Measurements from ENCODE around the gene PPIP5K1.
A peak's percentile ranks its signal among the peaks of the same experiment; 100 is the strongest.

The PPIP5K1 gene

GRCh38 chr15:43514241-43515057 lies 75.6 kb downstream of the PPIP5K1 start:
- Histone ChIP-seq H3K79me2 (ENCODE audit: insufficient read depth, low read depth) (no peaks in the 10 kb centered on the region), H3K36me3 (ENCODE audit: insufficient read depth) (no peaks in the 10 kb centered on the region), H3K27me3 (ENCODE audit: insufficient read depth, low read depth) (0 out of 2 replicates have a peak, but pooled peaks cover 3% of the 10 kb centered on the region), H3K4me3 (IDR thresholded peaks at IDR 0.05; ENCODE audit: insufficient read depth, low read depth, low read length) (no peak overlapping the region), H4K20me1 (ENCODE audit: insufficient read depth) (no peaks in the 10 kb centered on the region), H3K4me2 (no peak overlapping the region), H3K9ac (no peak overlapping the region), H3K4me1 (ENCODE audit: low read depth, poor library complexity, severe bottlenecking) (peaks cover 23% of the 10 kb centered on the region), H2AFZ (ENCODE audit: low read depth) (no peak overlapping the region), H3K27ac (no peak overlapping the region)
- peak; percentile 75 for TF ChIP-seq CTCF (conservative IDR thresholded peaks at IDR 0.05; ENCODE audit: low read depth, low read length)

- TF ChIP-seq CTCF (conservative IDR thresholded peaks at IDR 0.05; ENCODE audit: low read depth, low read length) = no peak
- Histone ChIP-seq H2AFZ (ENCODE audit: low read depth) (no peak overlapping the region), H3K79me2 (ENCODE audit: insufficient read depth, low read depth) (no peaks in the 10 kb centered on the region), H3K27me3 (ENCODE audit: insufficient read depth, low read depth) (0 out of 2 replicates have a peak, but pooled peaks cover 3% of the 10 kb centered on the region), H3K9ac (no peak overlapping the region), H3K27ac (no peak overlapping the region), H3K4me3 (IDR thresholded peaks at IDR 0.05; ENCODE audit: insufficient read depth, low read depth, low read length) (no peak overlapping the region), H3K36me3 (ENCODE audit: insufficient read depth) (no peaks in the 10 kb centered on the region), H4K20me1 (ENCODE audit: insufficient read depth) (no peaks in the 10 kb centered on the region), H3K4me2 (no peak overlapping the region), H3K4me1 (ENCODE audit: low read depth, poor library complexity, severe bottlenecking) (peaks cover 26% of the 10 kb centered on the region)
Observed at GRCh38 chr15:43513550-43513949, 76.5 kb downstream of the PPIP5K1 start.

GRCh38 chr15:43511012-43511885 lies 78.8 kb downstream of the PPIP5K1 start:
- H3K27me3 ChIP-seq (ENCODE audit: insufficient read depth, low read depth) = 0 out of 2 replicates have a peak, but pooled peaks cover 3% of the 10 kb centered on the region
- peak overlapping the region; percentile 8 for H3K4me3 ChIP-seq (IDR thresholded peaks at IDR 0.05; ENCODE audit: insufficient read depth, low read depth, low read length)
- no peaks in the 10 kb centered on the region for H3K79me2 ChIP-seq (ENCODE audit: insufficient read depth, low read depth)
- H2AFZ ChIP-seq (ENCODE audit: low read depth) = peak overlapping the region; percentile 77
- no peak overlapping the region for H3K9ac ChIP-seq
- H3K36me3 ChIP-seq (ENCODE audit: insufficient read depth) = no peaks in the 10 kb centered on the region
- H4K20me1 ChIP-seq (ENCODE audit: insufficient read depth) = no peaks in the 10 kb centered on the region
- peaks cover 26% of the 10 kb centered on the region for H3K4me1 ChIP-seq (ENCODE audit: low read depth, poor library complexity, severe bottlenecking)
- H3K27ac ChIP-seq = no peak overlapping the region
- TF ChIP-seq CTCF (conservative IDR thresholded peaks at IDR 0.05; ENCODE audit: low read depth, low read length) = 0 out of 2 replicates have a peak, but pooled peaks have one; percentile 30
- H3K4me2 ChIP-seq = peak overlapping the region; percentile 68

- H3K4me2 ChIP-seq = peak overlapping the region; percentile 85
- H2AFZ ChIP-seq (ENCODE audit: low read depth) = peak overlapping the region; percentile 87
- TF ChIP-seq CTCF (conservative IDR thresholded peaks at IDR 0.05; ENCODE audit: low read depth, low read length) = no peak
- no peaks in the 10 kb centered on the region for H4K20me1 ChIP-seq (ENCODE audit: insufficient read depth)
- peaks cover 26% of the 10 kb centered on the region for H3K4me1 ChIP-seq (ENCODE audit: low read depth, poor library complexity, severe bottlenecking)
- H3K36me3 ChIP-seq (ENCODE audit: insufficient read depth) = no peaks in the 10 kb centered on the region
- peak overlapping the region; percentile 8 for H3K4me3 ChIP-seq (IDR thresholded peaks at IDR 0.05; ENCODE audit: insufficient read depth, low read depth, low read length)
- peak overlapping the region; percentile 72 for H3K9ac ChIP-seq
- 0 out of 2 replicates have a peak, but pooled peaks cover 3% of the 10 kb centered on the region for H3K27me3 ChIP-seq (ENCODE audit: insufficient read depth, low read depth)
- H3K79me2 ChIP-seq (ENCODE audit: insufficient read depth, low read depth) = no peaks in the 10 kb centered on the region
- H3K27ac ChIP-seq = peak overlapping the region; percentile 84
Observed at GRCh38 chr15:43510200-43511011, 79.6 kb downstream of the PPIP5K1 start.
